HG02938 (cell line): ENCODE results near the gene TRAM2.

ENCODE experiments used
- ATAC-seq: cut with Tn5 transposase; IDR thresholded peaks from one replicate; pipeline ENCODE4 v1.9.1; 2021; ENCODE audit warnings: mild to moderate bottlenecking, moderate library complexity; ENCODE audit not compliant: unreplicated experiment

Gene TRAM2, protein sequence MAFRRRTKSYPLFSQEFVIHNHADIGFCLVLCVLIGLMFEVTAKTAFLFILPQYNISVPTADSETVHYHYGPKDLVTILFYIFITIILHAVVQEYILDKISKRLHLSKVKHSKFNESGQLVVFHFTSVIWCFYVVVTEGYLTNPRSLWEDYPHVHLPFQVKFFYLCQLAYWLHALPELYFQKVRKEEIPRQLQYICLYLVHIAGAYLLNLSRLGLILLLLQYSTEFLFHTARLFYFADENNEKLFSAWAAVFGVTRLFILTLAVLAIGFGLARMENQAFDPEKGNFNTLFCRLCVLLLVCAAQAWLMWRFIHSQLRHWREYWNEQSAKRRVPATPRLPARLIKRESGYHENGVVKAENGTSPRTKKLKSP

GRCh38 chr6:52577022-52577777 lies at the start of gene TRAM2:
TSS of gene TRAM2 (minus strand) at chr6:52577060. CDS start at chr6:52576915, 145 bp downstream.
- ATAC-seq = peak; percentile 44

GRCh38 chr6:52622810-52623209 lies 46.0 kb upstream of the TRAM2 start:
- ATAC-seq = no peak

DNA sequence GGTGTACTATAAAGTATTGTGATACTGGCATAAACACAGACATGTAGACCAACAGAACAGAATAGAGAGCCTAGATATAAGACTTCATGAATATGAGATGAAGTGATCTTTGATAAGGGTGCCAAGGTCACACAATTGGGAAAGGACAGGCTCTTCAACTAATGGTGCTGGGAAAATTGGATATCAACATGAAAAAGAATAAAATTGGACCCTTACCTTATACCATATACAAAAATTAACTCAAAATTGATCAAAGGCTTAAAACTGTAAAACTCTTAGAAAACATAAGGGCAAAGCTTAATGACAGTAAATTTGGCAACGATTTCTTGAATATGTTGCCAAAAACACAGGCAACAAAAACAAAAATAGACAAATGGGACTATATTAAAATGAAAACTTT lies 44.8 kb upstream of the TRAM2 start:
- no peak for ATAC-seq

- ATAC-seq = no peak
Measured at GRCh38 chr6:52620906-52621190, 44.0 kb upstream of the TRAM2 start.

GRCh38 chr6:52620055-52620905 lies 43.4 kb upstream of the TRAM2 start:
- ATAC-seq = no peak

GRCh38 chr6:52617087-52617486 lies 40.2 kb upstream of the TRAM2 start:
- ATAC-seq = no peak

DNA sequence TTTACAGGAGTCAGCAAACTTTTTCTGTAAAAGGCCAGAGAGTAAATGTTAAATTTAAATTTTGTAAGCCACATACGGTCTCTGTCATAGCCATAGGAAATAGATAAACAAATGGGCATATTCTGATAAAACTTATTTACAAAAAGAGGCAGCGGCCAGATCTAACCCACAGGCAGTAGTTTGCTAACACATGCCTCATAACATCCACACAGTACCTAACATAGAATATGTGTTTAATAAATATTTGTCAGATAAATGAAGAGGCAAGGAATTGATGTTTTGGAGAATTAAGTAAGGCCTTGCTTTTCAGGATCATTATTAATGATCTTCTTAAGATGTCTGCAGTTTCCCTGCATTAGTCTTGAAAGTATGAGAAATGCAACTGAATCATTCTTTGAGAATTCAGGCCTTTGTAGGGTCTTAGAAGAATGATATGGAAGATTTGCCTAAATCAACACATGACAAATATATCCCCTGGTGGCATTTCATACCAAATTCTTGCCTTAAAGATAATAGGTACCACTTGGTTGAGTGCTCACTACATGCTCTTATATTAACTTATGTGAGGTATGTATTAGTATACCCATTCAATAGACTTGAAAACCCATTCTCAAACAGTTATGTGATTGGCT lies 39.3 kb upstream of the TRAM2 start:
- no peak for ATAC-seq

GRCh38 chr6:52612336-52613054 lies 35.6 kb upstream of the TRAM2 start:
- ATAC-seq = no peak

- no peak for ATAC-seq
Measured at GRCh38 chr6:52611833-52612232, 35.0 kb upstream of the TRAM2 start.

DNA sequence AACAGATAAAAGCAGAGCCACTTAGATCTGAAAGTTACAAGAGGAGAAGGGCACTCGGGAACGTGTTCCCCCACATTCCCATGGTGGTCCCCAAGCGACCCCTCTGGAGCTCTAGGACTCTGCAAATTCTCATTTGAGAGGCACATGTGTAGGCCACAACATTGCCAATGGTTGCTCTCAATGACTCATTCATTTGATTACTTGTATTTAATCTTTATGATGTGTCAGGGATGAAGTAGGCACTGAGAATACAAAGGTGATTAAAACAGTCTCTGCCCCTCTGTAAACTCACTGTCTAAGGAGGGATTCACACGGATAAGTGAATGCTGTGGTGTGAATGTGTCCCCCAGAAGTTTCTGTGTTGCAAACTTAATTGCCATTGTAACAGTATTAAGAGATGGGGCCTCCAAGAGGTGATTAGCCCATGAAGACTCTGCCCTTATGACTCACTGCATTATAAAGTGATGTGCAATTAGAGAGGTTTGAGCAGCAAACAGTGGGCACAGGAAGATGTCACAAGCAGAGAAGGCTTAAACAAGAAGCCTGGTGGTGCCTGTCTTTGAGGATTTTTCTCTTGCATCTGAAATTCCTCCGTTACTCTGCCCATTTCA lies 34.0 kb upstream of the TRAM2 start:
- no peak for ATAC-seq

DNA sequence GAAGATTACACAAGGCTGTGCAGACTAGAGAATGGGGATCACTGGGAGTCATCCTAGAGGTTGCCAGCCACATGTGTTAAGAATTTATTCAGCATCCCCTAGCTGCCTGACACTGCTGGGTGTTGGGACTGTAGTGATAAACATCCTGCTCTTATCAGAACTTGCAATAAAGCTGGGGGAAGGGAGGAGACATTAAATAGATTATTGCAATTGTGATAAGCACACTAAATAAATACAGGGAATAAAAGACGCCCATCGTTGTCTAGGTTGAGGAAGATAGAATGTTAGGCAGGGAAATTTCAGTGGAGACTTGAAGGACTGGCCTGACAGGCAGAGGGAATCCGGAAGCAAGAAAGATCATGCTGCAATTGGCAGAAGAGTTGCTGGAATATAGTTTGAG lies 33.2 kb upstream of the TRAM2 start:
- ATAC-seq = no peak

DNA sequence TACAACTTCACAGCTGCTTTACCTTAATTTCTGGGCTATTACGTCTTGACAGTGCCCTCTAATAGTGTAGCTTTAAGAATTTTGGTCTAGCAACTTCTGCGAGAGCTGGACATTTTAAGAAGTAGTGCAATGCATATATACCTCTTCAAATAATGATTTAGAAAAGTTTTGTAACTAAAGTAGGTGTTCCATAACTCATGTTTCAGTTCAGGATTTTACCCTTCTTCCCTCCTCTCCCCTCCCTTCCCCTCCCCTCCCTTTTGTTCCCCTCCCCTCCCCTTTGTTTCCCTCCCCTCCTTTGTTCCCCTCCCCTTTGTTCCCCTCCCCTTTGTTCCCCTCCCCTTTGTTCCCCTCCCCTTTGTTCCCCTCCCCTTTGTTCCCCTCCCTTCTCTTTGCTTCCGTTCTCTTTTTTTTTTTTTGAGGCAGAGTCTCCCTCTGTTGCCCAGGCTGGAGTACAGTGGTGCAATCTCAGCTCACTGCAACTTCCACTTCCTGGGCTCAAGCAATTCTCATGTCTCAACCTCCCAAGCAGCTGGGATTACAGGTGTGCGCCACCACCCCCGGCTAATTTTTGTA lies 28.8 kb upstream of the TRAM2 start:
- no peak for ATAC-seq

- ATAC-seq = no peak
Measured at GRCh38 chr6:52603000-52603795, 26.3 kb upstream of the TRAM2 start.

DNA sequence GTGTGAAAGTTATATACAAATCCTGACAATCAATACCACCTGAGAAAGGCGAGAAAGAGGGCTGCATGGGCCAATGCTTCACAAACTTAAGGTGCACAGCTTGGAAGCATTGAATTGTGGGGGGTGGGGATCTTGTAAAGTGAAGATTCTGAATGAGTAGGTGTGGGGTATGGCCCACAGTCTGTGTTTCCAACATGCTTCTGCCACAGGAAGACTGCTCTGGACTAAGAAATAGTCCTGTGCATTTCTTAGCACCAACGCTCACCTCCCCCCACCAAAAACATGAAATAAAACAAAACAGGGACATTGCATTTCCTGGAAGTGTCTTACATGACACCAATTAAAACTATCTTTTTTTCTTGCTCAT lies 21.9 kb upstream of the TRAM2 start:
- ATAC-seq = no peak

DNA sequence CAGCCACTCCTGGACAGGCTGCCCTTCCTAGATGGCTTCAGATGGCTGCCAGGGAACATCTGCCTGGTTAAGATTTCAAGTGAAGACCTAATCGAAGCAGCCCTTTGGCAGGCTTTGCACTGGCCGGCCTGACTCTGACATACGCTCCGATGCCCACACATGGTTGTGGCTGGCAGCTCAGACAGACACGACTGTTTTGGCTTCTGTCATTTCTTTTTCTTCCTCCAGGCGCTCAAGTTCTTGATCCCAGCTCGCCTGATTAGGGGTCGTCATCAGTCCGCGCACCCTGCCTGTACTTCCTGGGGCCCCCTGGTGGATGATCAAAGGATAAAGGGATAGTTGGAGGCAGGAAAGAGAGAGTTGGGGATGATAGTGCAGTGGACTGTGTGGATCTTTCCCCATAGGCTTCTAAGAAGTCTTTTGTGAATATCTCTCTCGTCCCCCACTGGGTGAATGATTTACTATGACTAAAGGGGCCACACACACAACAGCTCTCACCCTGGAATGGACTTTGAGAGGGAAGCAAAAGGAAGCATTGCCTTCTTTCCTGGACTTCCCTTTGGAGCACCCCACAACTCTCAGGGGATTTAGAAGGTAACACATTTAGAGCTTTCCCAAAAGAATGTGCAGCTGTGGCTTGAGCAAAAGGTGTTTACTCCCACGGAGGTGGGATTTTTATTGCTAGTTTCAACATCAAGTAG lies 21.4 kb upstream of the TRAM2 start:
- peak; percentile 33 for ATAC-seq

- no peak for ATAC-seq
Measured at GRCh38 chr6:52597738-52598122, 20.9 kb upstream of the TRAM2 start.

DNA sequence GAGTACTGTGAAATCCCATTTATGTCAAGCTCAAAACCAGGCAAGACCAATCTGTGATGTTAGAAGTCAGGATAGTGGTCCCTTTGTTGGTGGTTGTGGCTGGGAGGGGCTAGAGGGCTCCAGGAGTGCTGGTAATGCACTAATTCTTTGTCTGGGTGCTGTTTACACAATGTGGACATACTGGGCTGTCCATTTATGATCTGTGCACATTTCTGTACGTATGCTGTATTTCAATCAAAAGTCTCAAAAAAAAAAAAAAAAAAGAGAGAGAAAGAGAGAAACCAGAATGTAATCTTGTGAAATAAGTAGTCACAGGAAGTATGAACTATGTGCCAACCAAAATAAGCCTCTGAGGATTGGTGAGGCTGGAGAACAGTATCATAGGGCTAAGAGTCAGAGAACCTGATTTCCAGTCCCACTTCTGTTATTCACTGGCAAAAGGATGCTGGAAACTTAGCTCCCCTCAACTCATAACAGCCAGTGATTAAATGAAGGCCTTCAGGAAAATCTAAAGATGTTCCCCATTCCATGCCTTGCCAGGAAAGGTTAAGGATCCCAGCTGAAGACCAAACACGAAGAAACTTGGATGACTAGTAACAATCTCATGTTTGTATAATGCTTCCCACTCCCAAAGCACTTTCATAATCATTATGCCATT lies 19.6 kb upstream of the TRAM2 start:
- ATAC-seq = no peak

GRCh38 chr6:52595796-52596130 lies 18.9 kb upstream of the TRAM2 start:
- peak; percentile 65 for ATAC-seq
